ENCODE results near the gene PTPN2.

GRCh38 chr18:12769644-12770440 is 114.2 kb downstream of the PTPN2 start:
- TF ChIP-seq CTCF (conservative IDR thresholded peaks at IDR 0.05; ENCODE audit: low read depth in 2 of 2): no peak
- TF ChIP-seq EZH2phosphoT487 (IDR thresholded peaks at IDR 0.05; ENCODE audit: unreplicated experiment): no peak
- TF ChIP-seq JUNB (IDR thresholded peaks at IDR 0.05; ENCODE audit: unreplicated experiment): no peak
- no peak for TF ChIP-seq POLR2AphosphoS5 (IDR thresholded peaks at IDR 0.05; ENCODE audit: low read depth)
- no peak for TF ChIP-seq EZH2 (IDR thresholded peaks at IDR 0.05; ENCODE audit: low read depth, unreplicated experiment)

Measured in GM23338 (cell line).